A549 (cell line): Measurements from ENCODE around the gene AZGP1. TPM values are rescaled to one million over a fixed set of nuclear protein-coding genes. Genes with fewer than 3 reads are reported as not detected.
"Not testable (repeated sequence)": the region's sequence is repeated elsewhere in the genome, so short reads cannot be mapped to it uniquely, and the experiment has no call there.

Source experiments
- ATAC-seq, 2 experiments: fragments of 200-7000 bp in 1 of 2; fragments of >200 bp in 1 of 2; cut with Nextera tagmentation in 1 of 2; cut with Tn5 transposase in 1 of 2; 3 replicates each; pipeline versions ENCODE4 v1.8.0 to v1.9.1; 2018 to 2020; ENCODE audit warnings: mild to moderate bottlenecking in 1 of 2, moderate library complexity in 1 of 2
- CTCF ChIA-PET: fragments of 300-600 bp; sonication (Branson Sonifier 250); formaldehyde crosslinking; extraction: SDS; loops from one replicate; lab custom pipeline; 2021; ENCODE audit warnings: antibody characterized with exemption, inconsistent platforms; lab: Yijun Ruan, JAX
- POLR2A ChIA-PET: fragments of 350-600 bp; formaldehyde crosslinking; extraction: SDS; loops from one replicate; lab custom pipeline; 2021; ENCODE audit warnings: antibody characterized with exemption, inconsistent platforms; lab: Yijun Ruan, JAX
- DNase-seq, 2 experiments: peaks; one replicate each; pipeline versions ENCODE4 v3.0.0 to v3.0.0-alpha.2; 2011 to 2016; ENCODE audit warnings: low read depth in 1 of 2, low spot score in 1 of 2
- FAIRE-seq: peaks from 2 replicates; lab custom pipeline; 2011; peaks lifted over from hg19 to GRCh38; lab: Jason Lieb, UNC
- H3K27ac ChIP-seq, 2 experiments: fragments of >200 bp; sonication (Bioruptor Twin); formaldehyde crosslinking; 3 replicates each; pipeline ENCODE4 v1.5.1; 2016 to 2017
- H3K4me1 ChIP-seq: fragments of >200 bp; sonication (Bioruptor Twin); formaldehyde crosslinking; 3 replicates; pipeline ENCODE4 v1.6.1; 2016
- H3K4me2 ChIP-seq: fragments of >200 bp; sonication (Bioruptor Twin); formaldehyde crosslinking; 3 replicates; pipeline ENCODE4 v1.6.1; 2016
- H3K4me3 ChIP-seq: fragments of >200 bp; sonication (Bioruptor Twin); formaldehyde crosslinking; 3 replicates; pipeline ENCODE4 v1.5.1; 2016
- H3K9me3 ChIP-seq: fragments of >200 bp; sonication (Bioruptor Twin); formaldehyde crosslinking; 3 replicates; pipeline ENCODE4 v1.6.1; 2016
- ATOH8 ChIP-seq: fragments of 250-450 bp; sonication (Bioruptor Pico); IDR thresholded peaks from 2 replicates; pipeline ENCODE4 v1.5.0; 2020; ENCODE audit warnings: low read depth, mild to moderate bottlenecking, moderate library complexity
- BCL3 ChIP-seq: fragments of >200 bp; sonication (Bioruptor Twin); formaldehyde crosslinking; IDR thresholded peaks from 3 replicates; pipeline ENCODE4 v1.6.1; 2016
- BHLHE40 ChIP-seq: IDR thresholded peaks from 2 replicates; pipeline ENCODE4 v1.6.1; 2012; ENCODE audit warnings: low read depth, low read length, inconsistent platforms
- CBX2 ChIP-seq: fragments of 200-600 bp; sonication (generic); IDR thresholded peaks from 2 replicates; pipeline ENCODE4 v1.6.1; 2016; ENCODE audit warnings: low read depth, mild to moderate bottlenecking, borderline replicate concordance
- CBX8 ChIP-seq: fragments of 200-600 bp; sonication (generic); IDR thresholded peaks from 2 replicates; pipeline ENCODE4 v1.6.1; 2016
- EHF ChIP-seq: fragments of 250-450 bp; sonication (Bioruptor Pico); IDR thresholded peaks from 2 replicates; pipeline ENCODE4 v1.5.0; 2020; ENCODE audit warnings: mild to moderate bottlenecking
- ESRRA ChIP-seq: fragments of 150-350 bp; IDR thresholded peaks from 2 replicates; pipeline ENCODE4 v1.6.1; 2014; ENCODE audit warnings: mild to moderate bottlenecking, low read length, borderline replicate concordance
- HDAC2 ChIP-seq: fragments of 200-600 bp; sonication (generic); IDR thresholded peaks from 2 replicates; pipeline ENCODE4 v1.6.1; 2016
- HES2 ChIP-seq: fragments of >200 bp; sonication (Bioruptor Twin); formaldehyde crosslinking; IDR thresholded peaks from 2 replicates; pipeline ENCODE4 v1.6.1; 2016
- HEYL ChIP-seq: fragments of 250-450 bp; sonication (Bioruptor Pico); IDR thresholded peaks from 2 replicates; pipeline ENCODE4 v1.8.0; 2021; ENCODE audit warnings: mild to moderate bottlenecking, moderate library complexity
- HOXB5 ChIP-seq: fragments of 250-450 bp; sonication (Bioruptor Pico); IDR thresholded peaks from 2 replicates; pipeline ENCODE4 v1.5.0; 2020; ENCODE audit warnings: mild to moderate bottlenecking, moderate library complexity
- KDM1A ChIP-seq: fragments of 200-600 bp; sonication (generic); IDR thresholded peaks from 2 replicates; pipeline ENCODE4 v1.6.1; 2016; ENCODE audit warnings: low read depth, mild to moderate bottlenecking
- KDM5A ChIP-seq: fragments of 200-600 bp; sonication (generic); IDR thresholded peaks from 2 replicates; pipeline ENCODE4 v1.6.1; 2016; ENCODE audit warnings: antibody characterized with exemption, mild to moderate bottlenecking
- MAFK ChIP-seq: fragments of 450-650 bp; IDR thresholded peaks from 2 replicates; pipeline ENCODE4 v1.6.1; 2014; ENCODE audit not compliant: partially characterized antibody
- MYC ChIP-seq: IDR thresholded peaks from 2 replicates; pipeline ENCODE4 v1.6.1; 2012; ENCODE audit warnings: mild to moderate bottlenecking, inconsistent platforms, low read length, improper control_type of control experiment, borderline replicate concordance
- NFE2L2 ChIP-seq: fragments of 150-350 bp; conservative IDR thresholded peaks from 2 replicates; pipeline ENCODE4 v1.6.1; 2014; ENCODE audit warnings: low read length
- PHF8 ChIP-seq: fragments of 200-600 bp; sonication (generic); IDR thresholded peaks from 2 replicates; pipeline ENCODE4 v1.6.1; 2016; ENCODE audit warnings: low read depth, mild to moderate bottlenecking, antibody characterized with exemption, moderate library complexity, borderline replicate concordance
- POLR2A ChIP-seq: IDR thresholded peaks from 2 replicates; pipeline ENCODE4 v1.6.1; 2012; ENCODE audit warnings: mild to moderate bottlenecking, low read length
- RCOR1 ChIP-seq: fragments of 150-350 bp; IDR thresholded peaks from 2 replicates; pipeline ENCODE4 v1.6.1; 2014; ENCODE audit warnings: antibody characterized with exemption, low read length, low read depth
- REST ChIP-seq: fragments of 200-600 bp; sonication (generic); IDR thresholded peaks from 2 replicates; pipeline ENCODE4 v1.6.1; 2016; ENCODE audit warnings: antibody characterized with exemption, mild to moderate bottlenecking, moderate library complexity
- RFX5 ChIP-seq: fragments of 450-650 bp; IDR thresholded peaks from 2 replicates; pipeline ENCODE4 v1.7.1; 2014; ENCODE audit warnings: antibody characterized with exemption, mild to moderate bottlenecking, moderate library complexity
- RNF2 ChIP-seq: fragments of 200-600 bp; sonication (generic); IDR thresholded peaks from 2 replicates; pipeline ENCODE4 v1.6.1; 2016; ENCODE audit warnings: low read depth, mild to moderate bottlenecking, antibody characterized with exemption, moderate library complexity, borderline replicate concordance
- SREBF2 ChIP-seq: fragments of 450-650 bp; IDR thresholded peaks from 2 replicates; pipeline ENCODE4 v1.6.1; 2014; ENCODE audit warnings: mild to moderate bottlenecking, moderate library complexity
- TP53 ChIP-seq: fragments of 250-450 bp; sonication (Bioruptor Pico); IDR thresholded peaks from 2 replicates; pipeline ENCODE4 v1.5.0; 2021; ENCODE audit warnings: mild to moderate bottlenecking, moderate library complexity
- USF2 ChIP-seq: fragments of 450-650 bp; IDR thresholded peaks from 2 replicates; pipeline ENCODE4 v1.6.1; 2014; ENCODE audit warnings: antibody characterized with exemption
- ZC3H11A ChIP-seq: fragments of 450-650 bp; IDR thresholded peaks from 2 replicates; pipeline ENCODE4 v1.6.1; 2014; ENCODE audit warnings: antibody characterized with exemption, mild to moderate bottlenecking
- ZFP36 ChIP-seq: fragments of 450-650 bp; IDR thresholded peaks from 2 replicates; pipeline ENCODE4 v1.6.1; 2014; ENCODE audit warnings: borderline replicate concordance; ENCODE audit not compliant: partially characterized antibody
- ZNF302 ChIP-seq: fragments of 250-450 bp; sonication (Bioruptor Pico); IDR thresholded peaks from 2 replicates; pipeline ENCODE4 v1.9.0; 2021; ENCODE audit warnings: inconsistent platforms, mild to moderate bottlenecking, moderate library complexity
- ZSCAN20 ChIP-seq: fragments of 250-450 bp; sonication (Bioruptor Pico); IDR thresholded peaks from 2 replicates; pipeline ENCODE4 v1.8.0; 2022; ENCODE audit warnings: mild to moderate bottlenecking, moderate library complexity
- WGBS: methylation state at CpG from one replicate; pipeline ENCODE4 v1.1.6; 2017; ENCODE audit errors: missing lambda C conversion rate; 5-methylcytosine and 5-hydroxymethylcytosine counted together
- polyA plus RNA-seq, 4 experiments: library from polyadenylated mRNA; depleted of rRNA in 3 of 4; stranded (reverse); fragments of >200 nt; fragmentation: RNase III in 1 of 4; extraction: RNeasy Plus Mini Kit Qiagen cat#74134 plus additional on column Dnase treatment in 1 of 4; gene quantifications; 2 replicates in 3 of 4; 3 replicates in 1 of 4; pipeline ENCODE4 v1.2.3, GENCODE V29; 2011 to 2017

The AZGP1 gene
- polyA plus RNA-seq, 2 of the 4 experiments (the other 2 are of a cell fraction) = 0.13 TPM; not detected in 1

GRCh38 chr7:99938296-99938695 is 37.5 kb downstream of the AZGP1 start:
- Histone ChIP-seq H3K9me3 (peaks cover 34% of the 10 kb centered on the region), H3K4me2 (no peak overlapping the region), H3K4me1 (no peaks in the 10 kb centered on the region), H3K4me3 (no peak overlapping the region), H3K27ac (no peak overlapping the region)
- CTCF ChIA-PET = interaction anchor here (1.5 to 3.4 kb wide), 2 partner anchors 10 to 12 kb away, joined by 4 to 16 read pairs; partner anchors contain the start of gene GJC3
- FAIRE-seq = no peak
- WGBS = 18% methylated on average over 2 of the region's 2 CpGs
- ATAC-seq = no peak
- no peak for DNase-seq
- no peak for TF ChIP-seq HDAC2
- no peak for TF ChIP-seq EHF
- TF ChIP-seq TP53 (CRISPR knock-in tag) = no peak
- TF ChIP-seq ZC3H11A = no peak
- TF ChIP-seq SREBF2 = no peak
- no peak for TF ChIP-seq ZFP36
- no peak for TF ChIP-seq ZNF302 (CRISPR knock-in tag)
- TF ChIP-seq ATOH8 (CRISPR knock-in tag) = no peak
- no peak for TF ChIP-seq HEYL (CRISPR knock-in tag)
- TF ChIP-seq HOXB5 (CRISPR knock-in tag) = no peak
- TF ChIP-seq RNF2 = no peak
- no peak for TF ChIP-seq KDM1A
- TF ChIP-seq BCL3 = no peak
- TF ChIP-seq MAFK = no peak
- no peak for TF ChIP-seq ZSCAN20
- TF ChIP-seq BHLHE40 = no peak
- no peak for TF ChIP-seq RFX5
- POLR2A ChIA-PET = interaction anchor here (1.1 kb wide), 1 partner anchor 19 kb away, joined by 4 read pairs; the partner anchor contains the start of gene TRIM4

GRCh38 chr7:99935009-99935408 is 40.8 kb downstream of the AZGP1 start:
- peaks cover 18% of the 10 kb centered on the region; the same call in 2 of the 3 replicates for H3K9me3 ChIP-seq
- ATAC-seq, H3K4me1 ChIP-seq, H3K4me2 ChIP-seq, DNase-seq, H3K4me3 ChIP-seq, FAIRE-seq, H3K27ac ChIP-seq: not testable (repeated sequence)
- 13% methylated on average over 4 of the region's 4 CpGs for WGBS
- ChIA-PET CTCF (interaction anchor here (1.0 kb wide), 1 partner anchor 12 kb away, joined by 4 read pairs; no protein-coding TSS in a partner anchor), POLR2A (interaction anchor here (1.3 kb wide), 1 partner anchor 16 kb away, joined by 4 read pairs; the partner anchor contains the start of gene TRIM4)

GRCh38 chr7:99930376-99930775 is 45.5 kb downstream of the AZGP1 start:
- ChIA-PET POLR2A (no interaction called here), CTCF (interaction anchor here (1.1 to 3.8 kb wide), 10 partner anchors 8 to 123 kb away, joined by 3 to 22 read pairs (median 6); no protein-coding TSS in a partner anchor)
- Histone ChIP-seq H3K4me2 (no peak overlapping the region), H3K4me1 (0 out of 3 replicates have a peak, but pooled peaks cover 7% of the 10 kb centered on the region), H3K4me3 (no peak overlapping the region), H3K9me3 (no peaks in the 10 kb centered on the region), H3K27ac (no peak overlapping the region)
- DNase-seq (no peak), ATAC-seq (no peak), FAIRE-seq (no peak)
- no peak for TF ChIP-seq REST
- TF ChIP-seq BHLHE40 = no peak
- no peak for TF ChIP-seq CBX2
- TF ChIP-seq NFE2L2 = no peak
- no peak for TF ChIP-seq MYC
- TF ChIP-seq RCOR1 = no peak
- TF ChIP-seq KDM5A = no peak
- no peak for TF ChIP-seq RNF2
- no peak for TF ChIP-seq ZNF302 (CRISPR knock-in tag)
- no peak for TF ChIP-seq ZFP36
- TF ChIP-seq CBX8 = no peak
- no peak for TF ChIP-seq PHF8
- no peak for TF ChIP-seq USF2
- TF ChIP-seq POLR2A = no peak
- TF ChIP-seq ESRRA = no peak
- TF ChIP-seq HES2 = no peak
- 48% methylated on average over 3 of the region's 3 CpGs for WGBS
